ENCODE results near the gene USP13.

Gene USP13

DNA sequence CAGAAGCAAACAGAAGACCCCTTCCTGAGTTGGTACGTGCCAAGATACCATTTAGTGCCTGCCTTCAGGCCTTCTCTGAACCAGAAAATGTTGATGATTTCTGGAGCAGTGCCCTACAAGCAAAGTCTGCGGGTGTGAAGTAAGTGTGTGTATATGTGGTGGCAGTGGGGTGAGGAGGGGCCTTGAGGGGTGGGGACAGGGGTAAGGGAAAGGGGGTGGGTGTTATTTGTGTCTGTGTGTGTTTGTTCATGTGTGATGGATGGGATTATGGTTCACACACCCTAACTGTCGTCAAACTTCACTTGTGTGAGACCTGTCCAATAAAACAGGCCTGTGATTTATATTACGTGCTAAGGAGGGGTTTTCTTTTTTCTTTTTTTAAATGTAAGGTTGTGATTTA, 92.2 kb downstream of the USP13 start:
- H3K4me3 ChIP-seq (ENCODE audit: low read depth, low read length), result no peak overlapping the region
- DNase-seq (ENCODE audit: low read depth), result no peak
- TF ChIP-seq CTCF (IDR thresholded peaks at IDR 0.05; ENCODE audit: low read depth, low read length) (no peak), POLR2A (IDR thresholded peaks at IDR 0.05; ENCODE audit: extremely low read depth, insufficient read length) (no peak), MYC (IDR thresholded peaks at IDR 0.05; ENCODE audit: low read depth, low read length) (no peak), MAX (IDR thresholded peaks at IDR 0.05; ENCODE audit: low read depth, low read length) (no peak)

DNA sequence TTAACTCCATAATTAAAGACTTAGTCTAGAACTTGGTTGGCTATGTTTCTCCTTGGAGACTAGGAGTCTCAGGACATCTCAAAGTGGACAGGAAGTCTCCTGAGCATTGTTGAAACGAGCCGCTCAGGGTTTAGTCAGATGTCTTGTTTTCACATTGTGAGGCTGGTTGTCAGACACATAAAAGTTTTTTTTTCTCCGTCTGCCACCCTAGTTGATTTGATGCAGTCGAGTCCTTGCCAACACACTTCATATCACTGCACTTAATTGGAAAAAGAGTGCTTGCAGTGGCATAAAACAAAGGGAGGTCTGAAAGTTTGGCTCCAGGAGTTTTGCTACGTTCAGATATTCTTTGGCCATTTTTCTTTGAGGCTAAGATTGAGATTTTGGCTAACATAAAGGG, 92.9 kb downstream of the USP13 start:
- TF ChIP-seq MAX (IDR thresholded peaks at IDR 0.05; ENCODE audit: low read depth, low read length) (no peak), MYC (IDR thresholded peaks at IDR 0.05; ENCODE audit: low read depth, low read length) (no peak), POLR2A (IDR thresholded peaks at IDR 0.05; ENCODE audit: extremely low read depth, insufficient read length) (no peak), CTCF (IDR thresholded peaks at IDR 0.05; ENCODE audit: low read depth, low read length) (no peak)
- DNase-seq (ENCODE audit: low read depth), result no peak
- no peak overlapping the region for H3K4me3 ChIP-seq (ENCODE audit: low read depth, low read length)

- no peak for TF ChIP-seq MAX (IDR thresholded peaks at IDR 0.05; ENCODE audit: low read depth, low read length)
- peak; percentile 52 for TF ChIP-seq CTCF (IDR thresholded peaks at IDR 0.05; ENCODE audit: low read depth, low read length)
- TF ChIP-seq MYC (IDR thresholded peaks at IDR 0.05; ENCODE audit: low read depth, low read length), result no peak
- TF ChIP-seq POLR2A (IDR thresholded peaks at IDR 0.05; ENCODE audit: extremely low read depth, insufficient read length), result no peak
- no peak overlapping the region for H3K4me3 ChIP-seq (ENCODE audit: low read depth, low read length)
- peak; percentile 11 for DNase-seq (ENCODE audit: low read depth)
Observed at GRCh38 chr3:179750720-179751328, 98.0 kb downstream of the USP13 start.

GRCh38 chr3:179760944-179761343, 108.1 kb downstream of the USP13 start:
- DNase-seq (ENCODE audit: low read depth), result peak; percentile 49
- TF ChIP-seq MYC (IDR thresholded peaks at IDR 0.05; ENCODE audit: low read depth, low read length), result no peak
- TF ChIP-seq MAX (IDR thresholded peaks at IDR 0.05; ENCODE audit: low read depth, low read length), result no peak
- TF ChIP-seq CTCF (IDR thresholded peaks at IDR 0.05; ENCODE audit: low read depth, low read length), result no peak
- TF ChIP-seq POLR2A (IDR thresholded peaks at IDR 0.05; ENCODE audit: extremely low read depth, insufficient read length), result no peak
- no peak overlapping the region for H3K4me3 ChIP-seq (ENCODE audit: low read depth, low read length)

DNA sequence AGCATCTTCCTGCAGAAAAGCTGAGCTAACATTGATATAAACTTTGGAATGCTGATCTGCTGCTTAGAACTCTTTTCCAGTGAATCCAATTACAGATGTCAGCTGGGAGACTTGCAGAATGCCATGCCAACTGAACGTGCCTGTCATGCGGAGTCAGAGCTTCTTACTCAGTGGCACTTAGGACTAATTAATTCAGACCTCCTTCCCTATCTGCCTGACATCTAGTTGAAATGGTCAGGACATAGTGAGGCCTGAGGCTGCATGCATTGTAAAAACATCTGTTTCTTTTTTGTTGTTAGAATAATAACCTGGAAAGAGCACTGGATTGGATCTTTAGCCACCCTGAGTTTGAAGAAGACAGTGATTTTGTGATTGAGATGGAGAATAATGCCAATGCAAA, 112.6 kb downstream of the USP13 start:
- no peak for DNase-seq (ENCODE audit: low read depth)
- no peak overlapping the region for H3K4me3 ChIP-seq (ENCODE audit: low read depth, low read length)
- TF ChIP-seq POLR2A (IDR thresholded peaks at IDR 0.05; ENCODE audit: extremely low read depth, insufficient read length) (no peak), MYC (IDR thresholded peaks at IDR 0.05; ENCODE audit: low read depth, low read length) (no peak), MAX (IDR thresholded peaks at IDR 0.05; ENCODE audit: low read depth, low read length) (no peak), CTCF (IDR thresholded peaks at IDR 0.05; ENCODE audit: low read depth, low read length) (no peak)

Data from NB4 (cell line).